ENCODE data around the gene MSGN1.

Gene MSGN1

GRCh38 chr2:17867133-17867532 is 50.9 kb downstream of the MSGN1 start:
- no peak for TF ChIP-seq CTCF (IDR thresholded peaks at IDR 0.05)
- H3K4me3 Mint-ChIP-seq = no peak overlapping the region
- no peaks in the 10 kb centered on the region for H3K9me3 Mint-ChIP-seq
- H3K27me3 Mint-ChIP-seq (ENCODE audit: low read depth, poor library complexity) = peaks cover 16% of the 10 kb centered on the region
- H3K27ac Mint-ChIP-seq = no peak overlapping the region
- H3K36me3 Mint-ChIP-seq (ENCODE audit: low read depth) = no peaks in the 10 kb centered on the region
- no peaks in the 10 kb centered on the region for H3K4me1 Mint-ChIP-seq
- DNase-seq = no peak

Data from nephron progenitor cell (in vitro differentiated cells).